Mucosa of stomach (tissue), 1 donor: ENCODE results near the gene SMCO4.

ENCODE experiments used
- H3K27me3 ChIP-seq: one replicate; pipeline ENCODE4 v1.7.0; 2013; ENCODE audit warnings: mild to moderate bottlenecking, low read length; ENCODE audit not compliant: control insufficient read depth, insufficient read depth
- H3K36me3 ChIP-seq: one replicate; pipeline ENCODE4 v1.7.0; 2013; ENCODE audit warnings: low read length; ENCODE audit not compliant: control insufficient read depth, insufficient read depth
- H3K4me1 ChIP-seq: one replicate; pipeline ENCODE4 v1.7.0; 2013; ENCODE audit warnings: mild to moderate bottlenecking, low read length; ENCODE audit not compliant: control insufficient read depth, insufficient read depth
- H3K4me3 ChIP-seq: one replicate; pipeline ENCODE4 v1.7.0; 2013; ENCODE audit warnings: low read length
- H3K9ac ChIP-seq: one replicate; pipeline ENCODE4 v1.7.0; 2013; ENCODE audit warnings: mild to moderate bottlenecking, low read length, moderate library complexity
- H3K9me3 ChIP-seq: one replicate; pipeline ENCODE4 v1.7.0; 2013; ENCODE audit warnings: mild to moderate bottlenecking, low read length, moderate library complexity; ENCODE audit not compliant: control insufficient read depth
- donor health status: Pancreatic carcinoma.

Gene SMCO4

DNA sequence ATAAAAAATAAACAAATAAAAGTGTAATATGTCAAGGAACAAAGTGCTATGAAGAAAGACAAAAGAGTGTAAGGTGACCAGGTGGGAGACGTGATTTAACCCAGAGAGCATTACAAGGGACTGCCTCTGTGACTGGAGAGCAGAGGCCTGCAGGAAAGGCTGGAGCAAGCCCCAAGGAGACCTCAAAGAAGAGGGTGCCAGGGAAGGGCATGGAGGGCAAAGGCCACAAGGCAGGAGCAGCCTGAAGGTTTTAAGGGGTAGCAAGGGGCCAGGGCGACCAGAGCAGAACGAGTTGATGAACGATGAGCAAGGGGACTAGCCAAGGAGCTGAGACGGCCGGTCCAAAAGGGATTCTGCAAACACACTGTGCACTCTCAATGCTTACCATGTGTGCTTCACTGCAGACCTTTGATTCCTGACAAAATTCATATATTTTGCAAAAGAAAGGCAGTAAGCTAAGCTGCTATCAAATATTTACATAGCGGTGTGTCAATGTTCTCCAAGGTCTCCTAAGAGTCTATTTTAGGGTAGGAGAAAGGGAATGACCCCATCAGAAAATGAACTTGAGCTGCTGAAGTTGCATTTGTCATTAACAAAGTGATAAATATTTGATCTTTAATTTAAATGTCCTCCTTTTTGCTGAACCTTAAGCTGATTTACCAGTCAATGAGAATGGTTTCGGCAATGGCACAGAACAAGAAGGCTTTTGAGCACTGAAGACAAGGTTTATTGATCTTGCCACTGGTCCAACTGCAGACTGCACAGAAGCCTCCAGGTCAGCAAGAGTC, 50.5 kb downstream of the SMCO4 start:
- no peak overlapping the region for H3K9ac ChIP-seq
- no peaks in the 10 kb centered on the region for H3K9me3 ChIP-seq
- H3K4me1 ChIP-seq, result peaks cover 13% of the 10 kb centered on the region
- no peaks in the 10 kb centered on the region for H3K27me3 ChIP-seq
- no peak overlapping the region for H3K4me3 ChIP-seq
- no peaks in the 10 kb centered on the region for H3K36me3 ChIP-seq

DNA sequence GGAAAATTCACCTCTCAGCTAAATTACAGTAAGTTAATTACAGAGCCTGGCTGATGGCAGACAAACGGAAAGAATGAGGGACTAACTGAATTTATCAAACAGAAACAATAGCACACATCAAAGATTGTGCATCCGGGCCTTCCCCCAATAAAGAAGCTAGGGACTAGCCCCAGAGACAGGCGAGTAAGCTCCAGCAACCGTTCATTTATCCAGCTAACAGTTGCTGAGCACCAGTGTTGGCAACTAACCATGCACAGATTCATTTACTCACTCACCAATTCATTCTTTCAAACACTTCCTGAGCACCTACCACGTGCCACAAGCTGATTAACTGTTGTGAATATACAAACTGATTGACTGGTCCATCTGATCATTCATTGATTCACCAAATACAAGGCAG, 51.2 kb downstream of the SMCO4 start:
- no peak overlapping the region for H3K4me3 ChIP-seq
- no peaks in the 10 kb centered on the region for H3K36me3 ChIP-seq
- H3K4me1 ChIP-seq, result peaks cover 13% of the 10 kb centered on the region
- no peaks in the 10 kb centered on the region for H3K9me3 ChIP-seq
- H3K27me3 ChIP-seq, result no peaks in the 10 kb centered on the region
- no peak overlapping the region for H3K9ac ChIP-seq

DNA sequence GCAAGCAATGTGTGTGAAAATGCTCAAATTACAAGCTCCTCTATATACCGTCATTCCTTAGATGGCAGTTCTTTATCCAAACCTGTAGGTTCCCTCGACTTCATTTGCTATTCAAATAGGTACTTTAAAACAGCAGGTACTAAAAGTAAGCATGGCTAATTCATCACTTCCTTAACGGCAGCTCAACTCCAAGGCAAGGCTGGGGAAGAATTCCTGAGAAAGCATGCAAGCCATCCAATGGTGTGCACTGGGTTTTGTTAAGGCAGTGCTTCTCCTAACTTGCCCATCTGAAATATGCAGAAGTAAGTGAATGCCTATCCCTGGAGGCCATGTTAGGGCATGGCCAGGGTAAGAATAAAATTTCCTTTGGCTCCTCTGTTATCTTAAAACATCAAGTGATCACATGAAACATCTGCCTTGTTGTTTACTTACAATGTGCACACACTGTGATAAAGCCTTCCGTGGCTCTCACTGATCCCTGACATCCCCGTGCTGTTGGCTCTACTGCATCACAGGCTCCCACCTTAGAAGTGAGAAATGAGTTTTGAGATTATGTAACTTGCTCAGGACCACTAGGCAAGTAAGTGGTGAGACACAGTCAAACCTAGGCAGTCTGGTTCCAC, 52.1 kb downstream of the SMCO4 start:
- no peaks in the 10 kb centered on the region for H3K9me3 ChIP-seq
- H3K4me3 ChIP-seq, result no peak overlapping the region
- H3K4me1 ChIP-seq, result peaks cover 13% of the 10 kb centered on the region
- peaks cover 2% of the 10 kb centered on the region for H3K36me3 ChIP-seq
- H3K27me3 ChIP-seq, result no peaks in the 10 kb centered on the region
- no peak overlapping the region for H3K9ac ChIP-seq

DNA sequence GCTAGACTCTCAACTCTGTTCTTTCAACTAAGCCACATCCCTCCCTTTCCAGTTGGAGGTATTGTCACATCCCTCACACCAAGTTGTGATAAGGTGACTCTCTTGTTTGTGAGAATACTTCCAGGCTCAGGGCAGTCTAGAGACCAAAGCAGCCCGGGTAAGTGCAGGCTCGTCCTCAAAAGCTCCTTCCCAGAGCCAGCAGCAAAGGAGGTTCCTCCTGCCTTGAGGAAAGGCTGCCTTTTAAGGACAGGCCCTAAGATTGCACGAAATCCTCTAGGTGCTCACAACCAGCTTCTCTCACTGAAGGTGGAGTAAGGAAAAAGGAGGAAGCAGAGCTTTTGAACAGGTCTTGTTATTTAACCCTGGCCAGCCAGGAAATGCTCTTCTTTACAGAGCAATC, 53.4 kb downstream of the SMCO4 start:
- Histone ChIP-seq H3K36me3 (peaks cover 4% of the 10 kb centered on the region), H3K4me1 (peaks cover 13% of the 10 kb centered on the region), H3K9me3 (no peaks in the 10 kb centered on the region), H3K27me3 (no peaks in the 10 kb centered on the region), H3K4me3 (no peak overlapping the region), H3K9ac (no peak overlapping the region)

DNA sequence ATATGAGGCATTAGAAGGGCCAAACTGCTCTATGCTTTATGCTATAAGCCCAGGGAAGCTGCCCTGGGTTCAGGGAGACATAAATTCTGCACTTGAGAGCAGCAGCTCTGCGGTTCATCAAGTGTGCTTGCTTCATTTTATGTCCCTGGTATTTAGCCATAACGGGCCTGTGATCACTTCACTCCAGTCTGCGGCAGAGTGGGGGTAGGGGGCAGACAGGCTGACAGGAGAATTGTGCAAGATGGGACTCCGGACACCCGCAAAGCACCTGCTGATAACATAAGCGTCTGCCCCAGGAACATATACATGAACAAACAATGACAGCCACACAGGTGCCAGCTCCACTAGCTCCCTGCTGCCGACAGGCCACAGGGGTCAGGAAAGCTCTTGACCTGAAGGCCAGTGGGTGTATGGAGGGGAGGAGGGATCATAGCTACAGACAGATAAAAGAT, 56.1 kb downstream of the SMCO4 start:
- H3K9ac ChIP-seq, result no peak overlapping the region
- H3K9me3 ChIP-seq, result no peaks in the 10 kb centered on the region
- H3K36me3 ChIP-seq, result peaks cover 4% of the 10 kb centered on the region
- H3K4me3 ChIP-seq, result no peak overlapping the region
- H3K4me1 ChIP-seq, result no peaks in the 10 kb centered on the region
- H3K27me3 ChIP-seq, result no peaks in the 10 kb centered on the region

DNA sequence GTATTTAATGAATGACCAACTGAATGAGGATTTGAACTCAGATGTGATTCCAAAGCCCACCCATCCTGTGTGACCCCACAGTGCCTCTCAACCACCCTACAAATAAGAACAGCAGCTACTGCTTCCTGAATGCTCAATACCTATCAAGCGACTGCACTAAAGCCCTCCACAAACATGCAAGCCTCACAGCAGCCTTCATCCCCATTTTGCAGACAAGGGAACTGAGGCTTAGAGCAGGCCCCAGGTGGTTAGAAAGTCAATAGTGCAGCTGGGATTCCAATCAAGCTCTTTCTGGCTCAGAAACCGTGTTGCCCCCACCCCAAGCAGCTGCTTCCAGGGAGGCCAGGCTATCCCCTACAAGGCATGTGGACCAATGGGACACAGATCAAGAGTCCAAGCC, 57.2 kb downstream of the SMCO4 start:
- H3K4me3 ChIP-seq, result no peak overlapping the region
- H3K27me3 ChIP-seq, result no peaks in the 10 kb centered on the region
- no peak overlapping the region for H3K9ac ChIP-seq
- no peaks in the 10 kb centered on the region for H3K9me3 ChIP-seq
- peaks cover 7% of the 10 kb centered on the region for H3K4me1 ChIP-seq
- H3K36me3 ChIP-seq, result peaks cover 4% of the 10 kb centered on the region

DNA sequence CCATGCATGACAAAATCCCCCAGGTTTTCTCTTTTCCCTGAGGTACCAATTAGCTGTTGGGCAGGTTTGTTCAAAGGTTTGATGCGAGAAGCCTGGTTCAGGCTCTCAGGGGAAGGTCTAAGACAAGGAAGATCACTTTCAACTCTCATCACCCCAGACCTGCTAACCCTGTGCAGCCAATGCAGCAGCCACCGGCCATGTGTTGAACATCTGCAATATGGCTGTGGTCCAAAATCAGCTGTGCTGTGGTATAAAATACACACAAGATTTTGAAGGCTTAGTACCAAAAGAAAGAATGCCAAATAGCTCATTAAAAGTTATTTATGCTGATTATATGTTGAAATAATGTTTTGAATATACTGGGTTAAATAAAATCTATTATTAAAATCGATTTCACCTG, 58.5 kb downstream of the SMCO4 start:
- Histone ChIP-seq H3K4me1 (peaks cover 7% of the 10 kb centered on the region), H3K36me3 (peaks cover 4% of the 10 kb centered on the region), H3K27me3 (no peaks in the 10 kb centered on the region), H3K4me3 (no peak overlapping the region), H3K9ac (no peak overlapping the region), H3K9me3 (no peaks in the 10 kb centered on the region)

DNA sequence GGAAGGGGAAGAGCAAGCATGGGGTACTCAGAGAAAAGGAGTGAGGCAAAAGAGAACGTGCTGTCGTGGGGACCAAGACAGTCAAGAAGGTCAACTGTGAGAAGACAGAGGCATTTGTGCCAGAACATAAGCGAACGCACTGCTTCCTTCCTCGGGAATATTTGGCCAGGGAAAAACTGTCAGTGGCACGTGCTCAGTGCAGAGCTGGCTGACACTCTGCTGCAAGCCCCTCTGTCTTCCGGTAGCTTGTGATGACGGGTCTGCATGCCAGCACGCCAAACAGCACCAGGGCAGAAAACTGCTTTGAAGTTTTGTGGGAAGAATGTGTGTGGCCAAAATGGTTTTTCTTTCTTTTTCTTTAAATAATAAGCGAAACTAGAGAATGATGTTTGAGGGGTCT, 60.6 kb downstream of the SMCO4 start:
- Histone ChIP-seq H3K36me3 (peaks cover 4% of the 10 kb centered on the region), H3K9ac (no peak overlapping the region), H3K9me3 (no peaks in the 10 kb centered on the region), H3K4me1 (peaks cover 7% of the 10 kb centered on the region), H3K4me3 (no peak overlapping the region), H3K27me3 (no peaks in the 10 kb centered on the region)

DNA sequence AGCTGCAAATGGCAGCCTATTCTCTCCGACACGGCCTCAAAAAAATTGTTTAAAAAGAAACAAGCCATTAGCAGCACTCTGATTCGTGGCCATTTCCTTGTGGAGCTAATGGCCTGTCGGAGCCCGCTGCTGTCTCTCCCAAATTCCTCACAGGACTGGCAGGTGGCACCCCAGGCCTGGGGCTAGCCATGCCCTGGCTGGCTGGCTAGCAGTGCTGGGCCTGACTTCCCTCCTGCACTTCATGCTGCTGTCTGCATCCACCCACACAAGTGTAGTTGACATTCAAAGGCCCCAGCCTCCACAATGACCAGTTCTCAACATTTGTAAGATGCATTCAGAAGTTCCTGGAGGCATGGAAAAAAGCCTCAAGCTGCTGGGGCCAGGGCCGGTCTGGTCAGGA, 61.5 kb downstream of the SMCO4 start:
- peaks cover 12% of the 10 kb centered on the region for H3K4me1 ChIP-seq
- H3K9me3 ChIP-seq, result no peaks in the 10 kb centered on the region
- no peak overlapping the region for H3K9ac ChIP-seq
- H3K36me3 ChIP-seq, result peaks cover 4% of the 10 kb centered on the region
- no peak overlapping the region for H3K4me3 ChIP-seq
- no peaks in the 10 kb centered on the region for H3K27me3 ChIP-seq

DNA sequence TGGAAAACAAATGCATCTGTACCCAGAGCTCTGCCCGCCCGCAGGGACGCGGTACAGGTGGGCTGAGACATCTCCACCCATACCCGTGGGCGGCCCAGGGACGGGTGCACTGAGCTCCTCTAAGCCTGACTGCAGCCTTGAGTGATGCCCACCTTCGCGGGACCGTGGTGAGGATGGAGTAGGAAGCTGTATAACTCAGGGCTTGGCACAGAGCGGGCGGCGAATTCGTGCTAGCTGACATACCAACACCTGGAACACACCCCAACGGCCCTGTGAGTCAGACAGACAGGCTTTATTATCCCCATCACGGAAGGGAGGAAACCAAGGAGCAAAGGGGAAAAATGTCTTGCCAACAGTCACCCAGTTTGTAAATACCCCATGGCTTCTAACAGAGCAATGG, 61.9 kb downstream of the SMCO4 start:
- Histone ChIP-seq H3K27me3 (no peaks in the 10 kb centered on the region), H3K36me3 (peaks cover 4% of the 10 kb centered on the region), H3K4me1 (peaks cover 15% of the 10 kb centered on the region), H3K4me3 (no peak overlapping the region), H3K9me3 (no peaks in the 10 kb centered on the region), H3K9ac (no peak overlapping the region)

DNA sequence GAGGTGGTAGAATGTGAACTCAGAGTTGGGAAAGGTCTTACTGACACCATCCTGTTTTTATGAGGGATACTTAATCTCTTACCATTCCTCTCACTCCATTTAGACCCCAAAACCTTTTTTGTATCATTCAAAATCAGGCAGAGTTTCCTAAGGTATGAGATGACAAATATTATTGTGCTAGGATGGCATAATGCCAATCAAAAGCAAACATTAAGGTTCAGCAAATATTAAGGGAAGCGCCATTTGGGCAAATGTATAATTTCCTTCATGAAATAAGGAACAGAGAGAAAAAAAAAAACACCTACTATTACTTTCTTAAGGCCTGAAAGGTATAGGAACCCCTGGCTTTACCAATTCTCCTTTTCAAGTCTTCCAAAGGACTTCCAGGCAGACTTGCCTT, 62.4 kb downstream of the SMCO4 start:
- peaks cover 15% of the 10 kb centered on the region for H3K4me1 ChIP-seq
- H3K36me3 ChIP-seq, result no peaks in the 10 kb centered on the region
- no peak overlapping the region for H3K4me3 ChIP-seq
- no peaks in the 10 kb centered on the region for H3K27me3 ChIP-seq
- H3K9me3 ChIP-seq, result no peaks in the 10 kb centered on the region
- H3K9ac ChIP-seq, result no peak overlapping the region

DNA sequence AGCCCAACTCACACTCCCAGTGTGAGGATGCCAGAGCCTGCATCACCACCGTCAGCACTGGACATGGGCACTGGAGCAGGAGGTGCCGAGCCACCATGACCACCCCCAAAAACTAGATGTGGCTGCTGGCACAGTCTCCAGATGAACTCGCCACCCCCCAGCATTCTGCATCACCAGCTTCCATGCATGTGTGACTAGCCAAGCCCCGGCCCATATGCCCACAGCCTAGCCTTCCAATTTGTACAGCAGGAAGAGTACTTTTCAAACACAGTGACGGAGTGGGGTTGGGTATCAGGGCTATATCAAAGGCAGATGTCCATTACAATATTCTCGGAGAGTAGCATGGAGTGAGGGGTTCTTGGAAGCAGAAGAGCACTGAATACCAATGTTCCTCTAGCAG, 62.9 kb downstream of the SMCO4 start:
- Histone ChIP-seq H3K27me3 (no peaks in the 10 kb centered on the region), H3K36me3 (no peaks in the 10 kb centered on the region), H3K4me1 (peaks cover 15% of the 10 kb centered on the region), H3K9me3 (no peaks in the 10 kb centered on the region), H3K4me3 (no peak overlapping the region), H3K9ac (no peak overlapping the region)
